Measurements from ENCODE around the gene UTF1.

GRCh38 chr10:133255323-133255722 lies 25.3 kb downstream of the UTF1 start:
- TF ChIP-seq, protein P1, sequence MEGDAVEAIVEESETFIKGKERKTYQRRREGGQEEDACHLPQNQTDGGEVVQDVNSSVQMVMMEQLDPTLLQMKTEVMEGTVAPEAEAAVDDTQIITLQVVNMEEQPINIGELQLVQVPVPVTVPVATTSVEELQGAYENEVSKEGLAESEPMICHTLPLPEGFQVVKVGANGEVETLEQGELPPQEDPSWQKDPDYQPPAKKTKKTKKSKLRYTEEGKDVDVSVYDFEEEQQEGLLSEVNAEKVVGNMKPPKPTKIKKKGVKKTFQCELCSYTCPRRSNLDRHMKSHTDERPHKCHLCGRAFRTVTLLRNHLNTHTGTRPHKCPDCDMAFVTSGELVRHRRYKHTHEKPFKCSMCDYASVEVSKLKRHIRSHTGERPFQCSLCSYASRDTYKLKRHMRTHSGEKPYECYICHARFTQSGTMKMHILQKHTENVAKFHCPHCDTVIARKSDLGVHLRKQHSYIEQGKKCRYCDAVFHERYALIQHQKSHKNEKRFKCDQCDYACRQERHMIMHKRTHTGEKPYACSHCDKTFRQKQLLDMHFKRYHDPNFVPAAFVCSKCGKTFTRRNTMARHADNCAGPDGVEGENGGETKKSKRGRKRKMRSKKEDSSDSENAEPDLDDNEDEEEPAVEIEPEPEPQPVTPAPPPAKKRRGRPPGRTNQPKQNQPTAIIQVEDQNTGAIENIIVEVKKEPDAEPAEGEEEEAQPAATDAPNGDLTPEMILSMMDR (IDR thresholded peaks at IDR 0.05), result no peak
- no peak for TF ChIP-seq POLR2A (IDR thresholded peaks at IDR 0.05)
